SK-N-SH treated with all-trans-retinoic acid at 6 μM for 48 hours (cell line): Measurements from ENCODE around the gene SLC30A5.

Experiments
- ATAC-seq: fragments of 200-7000 bp; cut with Tn5 transposase; 3 replicates; pipeline ENCODE4 v1.9.1; 2020; ENCODE audit warnings: mild to moderate bottlenecking, moderate library complexity
- ARNTL ChIP-seq: fragments of 450-650 bp; formaldehyde crosslinking; IDR thresholded peaks from 2 replicates; pipeline ENCODE4 v1.5.0; 2020; ENCODE audit warnings: low read depth, mild to moderate bottlenecking, moderate library complexity, borderline replicate concordance
- BACH2 ChIP-seq: fragments of 250-450 bp; sonication (Bioruptor Pico); IDR thresholded peaks from 2 replicates; pipeline ENCODE4 v1.9.0; 2021; ENCODE audit warnings: mild to moderate bottlenecking, borderline replicate concordance
- CSDC2 ChIP-seq: fragments of 250-450 bp; sonication (Bioruptor Pico); IDR thresholded peaks from 2 replicates; pipeline ENCODE4 v1.5.0; 2020; ENCODE audit warnings: mild to moderate bottlenecking, moderate library complexity
- ESRRG ChIP-seq: fragments of 250-450 bp; sonication (Bioruptor Pico); IDR thresholded peaks from 2 replicates; pipeline ENCODE4 v1.6.1; 2021; ENCODE audit warnings: mild to moderate bottlenecking
- GLIS3 ChIP-seq: fragments of 250-450 bp; sonication (Bioruptor Pico); IDR thresholded peaks from 2 replicates; pipeline ENCODE4 v1.5.0; 2020; ENCODE audit warnings: mild to moderate bottlenecking, moderate library complexity
- ISL1 ChIP-seq: fragments of 250-450 bp; sonication (Bioruptor Pico); IDR thresholded peaks from 2 replicates; pipeline ENCODE4 v2.1.2; 2022; ENCODE audit warnings: mild to moderate bottlenecking, moderate library complexity
- OSR1 ChIP-seq: fragments of 250-450 bp; sonication (Bioruptor Pico); IDR thresholded peaks from 2 replicates; pipeline ENCODE4 v1.8.0; 2022; ENCODE audit warnings: moderate library complexity, mild to moderate bottlenecking, inconsistent platforms
- RARB ChIP-seq: fragments of 250-450 bp; sonication (Bioruptor Pico); IDR thresholded peaks from 2 replicates; pipeline ENCODE4 v1.8.0; 2021; ENCODE audit warnings: mild to moderate bottlenecking, moderate library complexity
- SNAI2 ChIP-seq: fragments of 250-450 bp; sonication (Bioruptor Pico); IDR thresholded peaks from 2 replicates; pipeline ENCODE4 v1.5.0; 2020; ENCODE audit warnings: mild to moderate bottlenecking, moderate library complexity
- TCF4 ChIP-seq: fragments of 250-450 bp; sonication (Bioruptor Pico); IDR thresholded peaks from 2 replicates; pipeline ENCODE4 v1.8.0; 2021; ENCODE audit warnings: mild to moderate bottlenecking, moderate library complexity, borderline replicate concordance
- TOX ChIP-seq: fragments of 250-450 bp; sonication (Bioruptor Pico); IDR thresholded peaks from 2 replicates; pipeline ENCODE4 v1.8.0; 2021; ENCODE audit warnings: mild to moderate bottlenecking, moderate library complexity, borderline replicate concordance
- ZC3H10 ChIP-seq: fragments of 250-450 bp; sonication (Bioruptor Pico); IDR thresholded peaks from 2 replicates; pipeline ENCODE4 v1.5.1; 2021; ENCODE audit warnings: mild to moderate bottlenecking, moderate library complexity
- ZFP3 ChIP-seq: fragments of 250-450 bp; sonication (Bioruptor Pico); IDR thresholded peaks from 2 replicates; pipeline ENCODE4 v1.5.0; 2020; ENCODE audit warnings: mild to moderate bottlenecking, moderate library complexity
- ZFP30 ChIP-seq: fragments of 450-650 bp; formaldehyde crosslinking; IDR thresholded peaks from 2 replicates; pipeline ENCODE4 v1.5.0; 2022; ENCODE audit warnings: mild to moderate bottlenecking, moderate library complexity
- ZNF565 ChIP-seq: fragments of 450-650 bp; formaldehyde crosslinking; conservative IDR thresholded peaks from 2 replicates; pipeline ENCODE4 v1.5.0; 2020; ENCODE audit warnings: low read depth, mild to moderate bottlenecking, moderate library complexity
- ZNF8 ChIP-seq: fragments of 450-650 bp; formaldehyde crosslinking; IDR thresholded peaks from 2 replicates; pipeline ENCODE4 v1.5.0; 2020; ENCODE audit warnings: mild to moderate bottlenecking, moderate library complexity
- TF ChIP-seq, protein P1 (sequence below): fragments of 250-450 bp; sonication (Bioruptor Pico); IDR thresholded peaks from 2 replicates; pipeline ENCODE4 v1.8.0; 2020; ENCODE audit warnings: mild to moderate bottlenecking, moderate library complexity, borderline replicate concordance
- TF ChIP-seq, protein P2 (sequence below): fragments of 250-450 bp; sonication (Bioruptor Pico); IDR thresholded peaks from 2 replicates; pipeline ENCODE4 v1.5.0; 2020; ENCODE audit warnings: mild to moderate bottlenecking, moderate library complexity
- TF ChIP-seq, protein P3 (sequence below): fragments of 250-450 bp; sonication (Bioruptor Pico); IDR thresholded peaks from 2 replicates; pipeline ENCODE4 v1.5.1; 2020; ENCODE audit warnings: low read depth, mild to moderate bottlenecking, moderate library complexity
- TF ChIP-seq, protein P4 (sequence below): fragments of 250-450 bp; sonication (Bioruptor Pico); IDR thresholded peaks from 2 replicates; pipeline ENCODE4 v1.8.0; 2021; ENCODE audit warnings: low read depth, mild to moderate bottlenecking, moderate library complexity, borderline replicate concordance

Gene SLC30A5

DNA sequence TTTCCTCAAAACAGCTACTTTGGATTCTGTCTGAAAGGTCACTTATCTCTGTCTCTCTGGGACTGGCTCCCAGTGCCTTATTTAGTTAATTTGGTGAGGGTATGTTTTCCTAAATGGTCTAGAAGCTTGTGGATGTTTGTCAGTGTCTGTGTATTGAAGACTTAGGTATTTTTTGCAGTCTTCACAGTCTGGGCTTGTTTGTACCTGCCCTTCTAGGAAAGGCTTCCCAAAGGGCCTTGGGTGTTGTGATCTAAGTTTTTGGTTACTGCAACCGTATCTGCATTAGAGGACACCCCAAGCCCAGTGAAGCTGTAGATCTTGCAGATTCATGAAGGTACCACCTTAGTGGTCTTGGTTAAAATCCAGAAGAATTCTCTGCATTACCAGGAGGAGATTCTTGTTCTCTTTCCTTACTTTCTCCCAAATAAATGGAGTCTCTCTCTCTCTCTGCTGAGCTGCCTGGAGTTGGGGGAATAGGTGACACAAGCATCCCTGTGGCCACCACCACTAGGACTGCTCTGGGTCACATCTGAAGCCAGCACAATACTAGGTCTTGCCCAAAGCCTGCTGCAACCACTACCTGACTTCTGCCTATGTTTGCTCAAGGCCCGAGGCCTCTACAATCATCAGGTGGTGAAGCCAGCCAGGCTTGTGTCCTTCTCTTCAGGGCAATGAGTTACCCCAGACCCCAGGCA, 55.3 kb downstream of the SLC30A5 start (continued):
- TF ChIP-seq, protein P1, sequence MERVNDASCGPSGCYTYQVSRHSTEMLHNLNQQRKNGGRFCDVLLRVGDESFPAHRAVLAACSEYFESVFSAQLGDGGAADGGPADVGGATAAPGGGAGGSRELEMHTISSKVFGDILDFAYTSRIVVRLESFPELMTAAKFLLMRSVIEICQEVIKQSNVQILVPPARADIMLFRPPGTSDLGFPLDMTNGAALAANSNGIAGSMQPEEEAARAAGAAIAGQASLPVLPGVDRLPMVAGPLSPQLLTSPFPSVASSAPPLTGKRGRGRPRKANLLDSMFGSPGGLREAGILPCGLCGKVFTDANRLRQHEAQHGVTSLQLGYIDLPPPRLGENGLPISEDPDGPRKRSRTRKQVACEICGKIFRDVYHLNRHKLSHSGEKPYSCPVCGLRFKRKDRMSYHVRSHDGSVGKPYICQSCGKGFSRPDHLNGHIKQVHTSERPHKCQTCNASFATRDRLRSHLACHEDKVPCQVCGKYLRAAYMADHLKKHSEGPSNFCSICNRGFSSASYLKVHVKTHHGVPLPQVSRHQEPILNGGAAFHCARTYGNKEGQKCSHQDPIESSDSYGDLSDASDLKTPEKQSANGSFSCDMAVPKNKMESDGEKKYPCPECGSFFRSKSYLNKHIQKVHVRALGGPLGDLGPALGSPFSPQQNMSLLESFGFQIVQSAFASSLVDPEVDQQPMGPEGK (CRISPR knock-in tag) = no peak

DNA sequence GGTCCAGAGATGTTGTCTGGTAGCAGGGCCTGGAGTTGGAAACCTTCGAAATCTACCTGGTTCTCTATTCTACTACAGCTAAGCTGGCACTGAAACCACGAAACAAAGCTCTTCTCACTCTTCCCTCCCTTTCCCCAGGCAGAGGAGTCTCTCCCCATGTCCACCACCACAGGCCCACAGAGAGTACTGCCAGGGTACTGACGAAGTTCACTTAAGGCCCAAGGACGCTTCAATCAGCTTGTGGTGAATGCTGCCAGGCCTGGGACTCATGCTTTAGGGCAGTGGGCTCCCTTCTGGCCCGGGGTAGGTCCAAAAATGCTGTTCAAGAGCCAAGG, 55.8 kb downstream of the SLC30A5 start:
- no peak for ATAC-seq
- TF ChIP-seq, protein P2, sequence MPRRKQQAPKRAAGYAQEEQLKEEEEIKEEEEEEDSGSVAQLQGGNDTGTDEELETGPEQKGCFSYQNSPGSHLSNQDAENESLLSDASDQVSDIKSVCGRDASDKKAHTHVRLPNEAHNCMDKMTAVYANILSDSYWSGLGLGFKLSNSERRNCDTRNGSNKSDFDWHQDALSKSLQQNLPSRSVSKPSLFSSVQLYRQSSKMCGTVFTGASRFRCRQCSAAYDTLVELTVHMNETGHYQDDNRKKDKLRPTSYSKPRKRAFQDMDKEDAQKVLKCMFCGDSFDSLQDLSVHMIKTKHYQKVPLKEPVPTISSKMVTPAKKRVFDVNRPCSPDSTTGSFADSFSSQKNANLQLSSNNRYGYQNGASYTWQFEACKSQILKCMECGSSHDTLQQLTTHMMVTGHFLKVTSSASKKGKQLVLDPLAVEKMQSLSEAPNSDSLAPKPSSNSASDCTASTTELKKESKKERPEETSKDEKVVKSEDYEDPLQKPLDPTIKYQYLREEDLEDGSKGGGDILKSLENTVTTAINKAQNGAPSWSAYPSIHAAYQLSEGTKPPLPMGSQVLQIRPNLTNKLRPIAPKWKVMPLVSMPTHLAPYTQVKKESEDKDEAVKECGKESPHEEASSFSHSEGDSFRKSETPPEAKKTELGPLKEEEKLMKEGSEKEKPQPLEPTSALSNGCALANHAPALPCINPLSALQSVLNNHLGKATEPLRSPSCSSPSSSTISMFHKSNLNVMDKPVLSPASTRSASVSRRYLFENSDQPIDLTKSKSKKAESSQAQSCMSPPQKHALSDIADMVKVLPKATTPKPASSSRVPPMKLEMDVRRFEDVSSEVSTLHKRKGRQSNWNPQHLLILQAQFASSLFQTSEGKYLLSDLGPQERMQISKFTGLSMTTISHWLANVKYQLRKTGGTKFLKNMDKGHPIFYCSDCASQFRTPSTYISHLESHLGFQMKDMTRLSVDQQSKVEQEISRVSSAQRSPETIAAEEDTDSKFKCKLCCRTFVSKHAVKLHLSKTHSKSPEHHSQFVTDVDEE (CRISPR knock-in tag) = no peak
- TF ChIP-seq ZC3H10 (CRISPR knock-in tag) (no peak), ISL1 (CRISPR knock-in tag) (no peak), ZNF8 (CRISPR knock-in tag) (no peak)

DNA sequence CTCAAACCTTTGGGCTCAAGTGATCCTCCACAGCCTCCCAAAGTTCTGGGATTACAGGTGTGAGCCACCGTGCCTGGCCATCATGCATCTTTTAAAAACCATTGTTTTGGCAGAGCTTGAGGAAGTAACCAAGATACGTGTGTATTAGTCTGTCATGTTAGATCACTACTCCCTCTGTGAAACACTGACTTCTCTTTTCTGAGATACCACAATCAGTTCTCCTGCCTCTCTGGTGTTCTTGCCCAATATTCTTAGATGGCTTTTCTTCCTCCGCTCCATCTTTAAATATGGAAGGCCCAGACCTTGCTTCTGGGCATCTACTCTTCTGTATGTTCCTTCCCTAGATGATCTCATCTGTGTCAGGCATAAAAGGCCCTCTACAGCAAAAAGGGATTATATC, 58.9 kb downstream of the SLC30A5 start:
- TF ChIP-seq BACH2 (CRISPR knock-in tag) (no peak), GLIS3 (CRISPR knock-in tag) (no peak), ISL1 (CRISPR knock-in tag) (no peak), SNAI2 (CRISPR knock-in tag) (no peak), RARB (CRISPR knock-in tag) (no peak), ZFP3 (no peak), ZNF8 (CRISPR knock-in tag) (no peak), OSR1 (no peak), ZFP30 (CRISPR knock-in tag) (no peak), TCF4 (CRISPR knock-in tag) (no peak), CSDC2 (no peak), ZNF565 (CRISPR knock-in tag) (no peak), ESRRG (CRISPR knock-in tag) (no peak), ARNTL (CRISPR knock-in tag) (no peak), TOX (CRISPR knock-in tag) (no peak), ZC3H10 (CRISPR knock-in tag) (no peak)
- TF ChIP-seq, protein P2 (CRISPR knock-in tag) = no peak
- TF ChIP-seq, protein P3, sequence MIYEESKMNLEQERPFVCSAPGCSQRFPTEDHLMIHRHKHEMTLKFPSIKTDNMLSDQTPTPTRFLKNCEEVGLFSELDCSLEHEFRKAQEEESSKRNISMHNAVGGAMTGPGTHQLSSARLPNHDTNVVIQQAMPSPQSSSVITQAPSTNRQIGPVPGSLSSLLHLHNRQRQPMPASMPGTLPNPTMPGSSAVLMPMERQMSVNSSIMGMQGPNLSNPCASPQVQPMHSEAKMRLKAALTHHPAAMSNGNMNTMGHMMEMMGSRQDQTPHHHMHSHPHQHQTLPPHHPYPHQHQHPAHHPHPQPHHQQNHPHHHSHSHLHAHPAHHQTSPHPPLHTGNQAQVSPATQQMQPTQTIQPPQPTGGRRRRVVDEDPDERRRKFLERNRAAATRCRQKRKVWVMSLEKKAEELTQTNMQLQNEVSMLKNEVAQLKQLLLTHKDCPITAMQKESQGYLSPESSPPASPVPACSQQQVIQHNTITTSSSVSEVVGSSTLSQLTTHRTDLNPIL (CRISPR knock-in tag) = no peak
- TF ChIP-seq, protein P4, sequence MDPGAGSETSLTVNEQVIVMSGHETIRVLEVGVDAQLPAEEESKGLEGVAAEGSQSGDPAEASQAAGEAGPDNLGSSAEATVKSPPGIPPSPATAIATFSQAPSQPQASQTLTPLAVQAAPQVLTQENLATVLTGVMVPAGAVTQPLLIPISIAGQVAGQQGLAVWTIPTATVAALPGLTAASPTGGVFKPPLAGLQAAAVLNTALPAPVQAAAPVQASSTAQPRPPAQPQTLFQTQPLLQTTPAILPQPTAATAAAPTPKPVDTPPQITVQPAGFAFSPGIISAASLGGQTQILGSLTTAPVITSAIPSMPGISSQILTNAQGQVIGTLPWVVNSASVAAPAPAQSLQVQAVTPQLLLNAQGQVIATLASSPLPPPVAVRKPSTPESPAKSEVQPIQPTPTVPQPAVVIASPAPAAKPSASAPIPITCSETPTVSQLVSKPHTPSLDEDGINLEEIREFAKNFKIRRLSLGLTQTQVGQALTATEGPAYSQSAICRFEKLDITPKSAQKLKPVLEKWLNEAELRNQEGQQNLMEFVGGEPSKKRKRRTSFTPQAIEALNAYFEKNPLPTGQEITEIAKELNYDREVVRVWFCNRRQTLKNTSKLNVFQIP (CRISPR knock-in tag) = no peak
- no peak for ATAC-seq
